AG09319 (cell line): ENCODE data around the gene SEPTIN12.

Experiments
- DNase-seq: peaks from one replicate; pipeline ENCODE4 v3.0.0-alpha.2; 2010; ENCODE audit warnings: low read depth; ENCODE audit errors: extremely low read depth
- TF ChIP-seq, protein P1 (sequence below): IDR thresholded peaks from 2 replicates; pipeline ENCODE4 v1.5.1; 2011; ENCODE audit warnings: low read depth, mild to moderate bottlenecking, inconsistent platforms, low read length, moderate library complexity

SEPTIN12 gene

DNA sequence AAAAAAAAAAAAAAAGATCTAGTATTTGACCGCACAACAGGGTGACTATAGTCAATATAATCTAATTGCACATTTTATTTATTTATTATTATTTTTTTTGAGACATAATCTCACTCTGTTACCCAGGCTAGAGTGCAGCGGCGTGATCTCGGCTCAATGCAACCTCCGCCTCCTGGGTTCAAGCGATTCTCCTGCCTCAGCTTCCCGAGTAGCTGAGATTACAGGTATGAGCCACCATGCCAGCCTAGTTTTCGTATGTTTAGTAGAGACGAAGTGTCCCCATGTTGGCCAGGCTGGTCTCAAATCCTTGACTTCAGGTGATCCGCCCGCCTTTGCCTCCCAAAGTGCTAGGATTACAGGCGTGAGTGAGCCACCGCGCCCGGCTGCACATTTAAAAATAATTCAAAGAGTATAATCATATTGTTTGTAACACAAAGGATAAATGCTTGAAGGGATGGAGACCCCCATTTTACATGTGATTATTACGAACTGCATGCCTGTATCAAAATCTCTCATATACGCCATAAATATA lies 54.9 kb downstream of the SEPTIN12 start:
- TF ChIP-seq, protein P1, sequence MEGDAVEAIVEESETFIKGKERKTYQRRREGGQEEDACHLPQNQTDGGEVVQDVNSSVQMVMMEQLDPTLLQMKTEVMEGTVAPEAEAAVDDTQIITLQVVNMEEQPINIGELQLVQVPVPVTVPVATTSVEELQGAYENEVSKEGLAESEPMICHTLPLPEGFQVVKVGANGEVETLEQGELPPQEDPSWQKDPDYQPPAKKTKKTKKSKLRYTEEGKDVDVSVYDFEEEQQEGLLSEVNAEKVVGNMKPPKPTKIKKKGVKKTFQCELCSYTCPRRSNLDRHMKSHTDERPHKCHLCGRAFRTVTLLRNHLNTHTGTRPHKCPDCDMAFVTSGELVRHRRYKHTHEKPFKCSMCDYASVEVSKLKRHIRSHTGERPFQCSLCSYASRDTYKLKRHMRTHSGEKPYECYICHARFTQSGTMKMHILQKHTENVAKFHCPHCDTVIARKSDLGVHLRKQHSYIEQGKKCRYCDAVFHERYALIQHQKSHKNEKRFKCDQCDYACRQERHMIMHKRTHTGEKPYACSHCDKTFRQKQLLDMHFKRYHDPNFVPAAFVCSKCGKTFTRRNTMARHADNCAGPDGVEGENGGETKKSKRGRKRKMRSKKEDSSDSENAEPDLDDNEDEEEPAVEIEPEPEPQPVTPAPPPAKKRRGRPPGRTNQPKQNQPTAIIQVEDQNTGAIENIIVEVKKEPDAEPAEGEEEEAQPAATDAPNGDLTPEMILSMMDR: no peak
- no peak for DNase-seq

DNA sequence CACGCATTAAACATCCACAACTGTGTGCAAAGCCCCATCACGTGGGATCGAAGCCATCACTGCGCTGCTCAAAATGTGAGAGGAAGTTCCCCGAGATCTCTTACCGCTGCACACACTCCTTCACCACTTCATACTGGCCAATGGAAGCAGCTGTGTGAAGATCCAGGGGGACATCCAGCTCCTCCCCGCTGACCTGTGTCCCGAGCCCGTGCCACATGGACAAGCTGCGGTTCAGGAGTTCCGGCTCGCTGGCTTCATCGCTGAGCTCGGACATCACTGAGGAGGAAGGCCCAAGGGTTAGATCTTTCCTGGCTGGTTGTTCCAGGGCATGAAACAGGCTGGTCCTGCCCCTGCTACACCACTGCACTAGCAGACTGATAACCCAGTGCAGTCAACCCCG lies 58.3 kb downstream of the SEPTIN12 start:
- DNase-seq: no peak
- TF ChIP-seq, protein P1: no peak

DNA sequence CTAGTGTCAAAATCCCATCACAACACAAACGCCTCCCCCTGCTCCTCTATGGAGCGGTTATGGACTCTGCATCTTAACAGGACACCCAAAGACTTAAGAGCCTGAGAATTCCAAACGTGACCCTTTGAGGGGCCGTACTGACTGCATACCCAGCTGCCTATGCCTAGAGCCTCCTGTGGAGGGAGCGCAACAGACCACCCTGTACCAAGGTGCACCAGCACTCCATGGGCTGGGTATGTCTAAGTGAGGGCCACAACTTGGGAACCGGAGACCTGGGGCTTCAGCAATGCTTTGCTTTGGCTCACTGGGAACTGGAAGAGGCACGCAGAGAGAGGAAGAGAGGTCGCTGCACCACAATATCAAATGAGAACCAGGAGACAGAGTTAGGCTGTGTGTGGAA lies 59.5 kb downstream of the SEPTIN12 start:
- DNase-seq: no peak
- TF ChIP-seq, protein P1: no peak
